ENCODE measurements around the gene NPAS3. TPM values are rescaled to one million over a fixed set of nuclear protein-coding genes. Genes with fewer than 3 reads are reported as not detected.

Gene NPAS3
- total and polyA plus RNA-seq, 2 of the 13 experiments (the other 11 are each of a cell fraction or from before 2014, with no cell fraction given), result not detected

DNA sequence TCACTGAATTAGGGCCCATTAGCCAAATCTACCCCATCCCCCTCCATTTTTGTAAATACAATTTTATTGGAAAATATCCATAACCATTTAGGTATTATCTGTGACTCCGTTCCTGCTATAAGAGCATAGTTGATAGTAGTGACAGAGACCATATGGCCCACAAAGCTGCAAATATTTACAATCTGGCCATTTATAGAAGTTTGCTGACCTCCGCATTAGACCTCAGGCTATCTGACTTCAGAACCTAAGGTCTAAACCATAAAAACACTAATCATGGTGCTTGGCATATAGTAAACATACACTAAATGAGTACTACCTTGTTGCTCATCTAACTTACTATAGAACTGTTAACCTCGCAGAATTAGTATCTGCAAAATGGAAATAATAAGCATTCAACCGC is 124.8 kb downstream of the NPAS3 start:
- intact Hi-C loops (cut with micrococcal nuclease; ENCODE audit: unreplicated experiment), result no loop called here
- in situ Hi-C loops (cut with HindIII; ENCODE audit: extremely low pct_ligation_motif_present, low pct_unique_long_range_greater_than_20kb), result no loop called here
- ATAC-seq (no peak), DNase-seq (ENCODE audit: low spot score) (no peak), FAIRE-seq (no peak)
- Histone ChIP-seq H3K36me3 (replicated peaks in 1 of 2; ENCODE audit: control insufficient read depth in 1 of 2, insufficient read depth in 2 of 2, low read length in 2 of 2) (no peaks in the 10 kb centered on the region), H3K9ac (ENCODE audit: insufficient read depth, low read depth, low read length) (no peak overlapping the region), H3K27me3 (ENCODE audit: control insufficient read depth in 1 of 2, insufficient read depth in 2 of 2, low read length in 2 of 2) (no peaks in the 10 kb centered on the region), H3K4me2 (ENCODE audit: low read depth, low read length) (no peak overlapping the region), H3K9me3 (ENCODE audit: low read length) (peaks cover 17% of the 10 kb centered on the region; the same call in 1 of the 2 replicates), H2AFZ (ENCODE audit: low read length) (no peak overlapping the region), H4K20me1 (ENCODE audit: insufficient read depth, low read length) (no peaks in the 10 kb centered on the region), H3K4me1 (ENCODE audit: insufficient read depth, low read length) (no peaks in the 10 kb centered on the region), H3K79me2 (ENCODE audit: insufficient read depth, low read length) (no peaks in the 10 kb centered on the region), H3K4me3 (replicated peaks in 1 of 3; ENCODE audit: insufficient read depth in 1 of 3, low read depth in 2 of 3, low read length in 3 of 3) (no peak overlapping the region), H3K27ac (ENCODE audit: extremely low read length, insufficient read depth, low read length) (no peak overlapping the region)
- ChIA-PET POLR2A (no interaction called here), CTCF (ENCODE audit: low intra/inter-chr PET ratio, low total read pairs) (no interaction called here)
- 57% methylated on average over 4 of the region's 4 CpGs for WGBS (ENCODE audit: low lambda C conversion rate)
- BruUV-seq (replicated peaks), result no TSS peak
- TF ChIP-seq ZFX (CRISPR knock-in tag; IDR thresholded peaks at IDR 0.05; ENCODE audit: low read depth) (no peak), MXD4 (CRISPR knock-in tag; IDR thresholded peaks at IDR 0.05) (no peak), ZNF121 (CRISPR knock-in tag; IDR thresholded peaks at IDR 0.05) (no peak), TBL1XR1 (IDR thresholded peaks at IDR 0.05; ENCODE audit: borderline replicate concordance, low read length, partially characterized antibody) (no peak), POLR2A (IDR thresholded peaks at IDR 0.05; ENCODE audit: insufficient read depth in 1 of 2, low read depth in 2 of 2, low read length in 2 of 2) (no peak), GATA4 (IDR thresholded peaks at IDR 0.05; ENCODE audit: borderline replicate concordance, low read depth) (no peak), NR2C2 (CRISPR knock-in tag; IDR thresholded peaks at IDR 0.05; ENCODE audit: borderline replicate concordance) (no peak), ZNF431 (CRISPR knock-in tag; IDR thresholded peaks at IDR 0.05; ENCODE audit: borderline replicate concordance, low read depth) (no peak)
- TF ChIP-seq, protein P1, sequence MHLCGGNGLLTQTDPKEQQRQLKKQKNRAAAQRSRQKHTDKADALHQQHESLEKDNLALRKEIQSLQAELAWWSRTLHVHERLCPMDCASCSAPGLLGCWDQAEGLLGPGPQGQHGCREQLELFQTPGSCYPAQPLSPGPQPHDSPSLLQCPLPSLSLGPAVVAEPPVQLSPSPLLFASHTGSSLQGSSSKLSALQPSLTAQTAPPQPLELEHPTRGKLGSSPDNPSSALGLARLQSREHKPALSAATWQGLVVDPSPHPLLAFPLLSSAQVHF (CRISPR knock-in tag; IDR thresholded peaks at IDR 0.05), result no peak
- TF ChIP-seq, protein P2, sequence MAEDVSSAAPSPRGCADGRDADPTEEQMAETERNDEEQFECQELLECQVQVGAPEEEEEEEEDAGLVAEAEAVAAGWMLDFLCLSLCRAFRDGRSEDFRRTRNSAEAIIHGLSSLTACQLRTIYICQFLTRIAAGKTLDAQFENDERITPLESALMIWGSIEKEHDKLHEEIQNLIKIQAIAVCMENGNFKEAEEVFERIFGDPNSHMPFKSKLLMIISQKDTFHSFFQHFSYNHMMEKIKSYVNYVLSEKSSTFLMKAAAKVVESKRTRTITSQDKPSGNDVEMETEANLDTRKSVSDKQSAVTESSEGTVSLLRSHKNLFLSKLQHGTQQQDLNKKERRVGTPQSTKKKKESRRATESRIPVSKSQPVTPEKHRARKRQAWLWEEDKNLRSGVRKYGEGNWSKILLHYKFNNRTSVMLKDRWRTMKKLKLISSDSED (CRISPR knock-in tag; IDR thresholded peaks at IDR 0.05), result no peak
- TF ChIP-seq, protein P3, sequence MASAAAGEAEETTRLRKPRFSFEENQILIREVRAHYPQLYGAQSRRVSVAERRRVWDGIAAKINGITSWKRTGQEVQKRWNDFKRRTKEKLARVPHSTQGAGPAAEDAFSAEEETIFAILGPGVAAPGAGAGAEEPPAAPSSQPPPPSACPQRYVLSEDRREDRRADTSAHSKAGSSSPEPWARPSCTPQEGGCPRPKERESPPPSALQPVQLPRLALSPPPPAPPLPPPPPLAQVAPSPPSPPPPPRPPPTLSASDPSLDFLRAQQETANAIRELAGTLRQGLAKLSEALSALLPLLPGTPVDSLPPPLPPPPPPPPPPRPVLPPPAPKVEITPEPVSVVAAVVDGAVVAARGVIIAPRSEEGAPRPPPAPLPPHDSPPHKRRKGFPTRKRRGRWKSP (CRISPR knock-in tag; IDR thresholded peaks at IDR 0.05), result no peak

All from HepG2 (cell line).